Activated CD8-positive, alpha-beta memory T cell treated with anti-CD3 and anti-CD28 coated beads, Interleukin-2, amount 10 ng/mL, durations not matched to agents 7 days and 5 days (primary cell): Measurements from ENCODE around the gene IL17RA. TPM values are rescaled to one million over a fixed set of nuclear protein-coding genes. Genes with fewer than 3 reads are reported as not detected.

Experiments
- ATAC-seq: fragments of 150-1000 bp; cut with Tn5 transposase; one replicate; pipeline ENCODE4 v1.10.0; 2021; ENCODE audit warnings: moderate library complexity
- CTCF ChIA-PET: fragments of 350-600 bp; sonication (Branson Sonifier 250); formaldehyde crosslinking; loops from one replicate; lab custom pipeline; 2021; ENCODE audit warnings: antibody characterized with exemption; lab: Charles Lee
- DNase-seq: peaks from one replicate; pipeline ENCODE4 v3.0.0-alpha.2; 2020
- H3K27ac Mint-ChIP-seq: one replicate; pipeline ENCODE4 v1.8.0; 2021; ENCODE audit warnings: mild to moderate bottlenecking, mixed read lengths
- H3K27me3 Mint-ChIP-seq: one replicate; pipeline ENCODE4 v1.8.0; 2021; ENCODE audit warnings: mixed read lengths
- H3K36me3 Mint-ChIP-seq: one replicate; pipeline ENCODE4 v1.8.0; 2021; ENCODE audit warnings: mild to moderate bottlenecking, mixed read lengths
- H3K4me1 Mint-ChIP-seq: one replicate; pipeline ENCODE4 v1.8.0; 2021; ENCODE audit warnings: mixed read lengths
- H3K4me3 Mint-ChIP-seq: one replicate; pipeline ENCODE4 v1.8.0; 2021; ENCODE audit warnings: mild to moderate bottlenecking, moderate library complexity, mixed read lengths
- H3K9me3 Mint-ChIP-seq: one replicate; pipeline ENCODE4 v1.8.0; 2022; ENCODE audit warnings: low read depth, mixed read lengths
- total RNA-seq, 2 experiments: library from RNA; stranded (reverse); gene quantifications; one replicate each; pipeline ENCODE4 v1.2.3, GENCODE V29; 2021

The IL17RA gene
- total RNA-seq, 2 experiments from 2014 or later = 22.5 to 25.1 TPM

DNA sequence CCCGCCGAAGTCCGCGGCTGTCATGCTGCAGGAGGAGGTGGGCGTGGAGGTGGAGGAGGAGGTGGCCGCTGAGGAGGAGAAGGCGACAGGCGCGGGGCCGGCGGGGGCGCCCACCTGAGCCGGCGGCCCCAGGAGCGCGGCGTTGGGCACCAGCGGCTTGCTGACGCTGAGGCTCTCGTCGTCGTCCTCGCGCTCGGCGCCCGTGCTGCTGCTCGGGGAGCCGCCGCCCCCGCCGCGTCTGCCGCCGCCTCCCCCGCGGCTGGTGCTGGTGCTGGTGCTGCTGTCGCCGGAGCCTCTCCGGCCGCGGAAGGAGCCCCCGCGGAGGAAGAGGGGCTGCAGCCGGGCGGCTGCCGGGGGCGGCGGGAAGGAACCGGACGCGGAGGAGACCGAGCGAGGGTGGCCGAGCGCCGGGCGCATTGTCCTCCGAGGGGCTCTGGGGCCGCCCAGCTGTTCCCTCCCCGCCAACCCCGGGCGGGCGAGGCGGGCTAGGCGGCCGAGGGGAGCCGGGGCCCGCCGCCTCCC is 36.0 kb downstream of the IL17RA start:
- CTCF ChIA-PET = no interaction called here
- Mint-ChIP-seq H3K27ac (no peak overlapping the region), H3K4me1 (peaks cover 39% of the 10 kb centered on the region), H3K27me3 (peaks cover 37% of the 10 kb centered on the region), H3K36me3 (no peaks in the 10 kb centered on the region), H3K4me3 (no peak overlapping the region), H3K9me3 (no peaks in the 10 kb centered on the region)
- DNase-seq = no peak
- ATAC-seq = peak; percentile 10

DNA sequence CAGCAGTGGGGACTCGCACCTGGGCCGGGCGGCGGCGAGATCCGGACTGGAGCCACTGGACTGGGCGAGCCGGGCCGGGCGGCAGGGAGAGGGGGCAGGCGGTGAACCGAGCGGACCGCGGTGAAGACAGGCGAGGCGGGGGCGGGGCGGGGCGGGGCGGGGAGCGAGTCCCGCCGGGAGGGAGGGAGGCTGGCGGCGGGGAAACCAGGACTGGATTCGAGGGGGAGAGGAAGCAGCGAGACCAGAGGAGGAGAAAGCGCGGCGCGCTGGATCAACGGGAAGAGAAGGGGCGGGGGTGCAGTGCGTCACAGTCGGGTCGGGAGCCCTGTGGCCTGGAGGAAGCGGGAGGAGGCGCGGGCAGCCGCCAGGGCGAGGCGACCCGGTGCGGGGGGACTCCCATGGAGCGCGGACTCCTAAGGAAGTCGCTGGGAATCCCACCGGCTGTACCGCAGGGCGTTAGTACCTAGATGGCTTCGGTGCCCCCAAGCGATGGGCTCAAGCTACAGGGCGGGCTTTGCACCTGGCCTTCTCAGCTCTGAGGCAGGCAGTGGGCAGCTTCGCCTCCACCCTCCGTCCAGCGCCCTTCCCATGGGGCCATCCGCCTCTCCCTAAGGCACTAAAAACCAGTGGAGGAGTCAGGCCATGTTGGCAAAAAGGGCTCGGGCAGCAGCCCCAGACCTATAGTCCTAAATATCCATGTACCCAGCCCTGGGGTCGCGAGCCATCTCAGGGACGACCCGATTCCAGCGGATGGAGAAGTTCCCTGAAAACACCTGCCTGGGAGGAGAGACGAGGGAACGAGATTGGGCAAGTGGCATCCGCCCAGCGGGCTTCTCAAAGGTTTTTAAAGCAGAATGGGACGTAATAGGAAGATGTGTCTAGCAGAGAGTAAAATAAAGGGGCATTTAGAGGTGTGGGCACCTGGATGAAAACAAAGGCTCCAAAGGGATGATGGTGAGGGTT is 36.7 kb downstream of the IL17RA start, which contains the start of gene TMEM121B:
TMEM121B (minus strand) TSS at position 128 of the 963 bp plus-strand sequence. CDS start 233 bp downstream, outside the sequence.
- H3K27me3 Mint-ChIP-seq = peaks cover 37% of the 10 kb centered on the region
- no peak for DNase-seq
- no peak for ATAC-seq
- no peaks in the 10 kb centered on the region for H3K36me3 Mint-ChIP-seq
- CTCF ChIA-PET = no interaction called here
- no peak within 1 kb of the TSS for H3K27ac Mint-ChIP-seq
- peak within 1 kb of the TSS; percentile 32 for H3K4me3 Mint-ChIP-seq
- H3K4me1 Mint-ChIP-seq = peaks cover 32% of the 10 kb centered on the region
- no peaks in the 10 kb centered on the region for H3K9me3 Mint-ChIP-seq

GRCh38 chr22:17130199-17130598 is 45.4 kb downstream of the IL17RA start:
- no peak overlapping the region for H3K27ac Mint-ChIP-seq
- H3K4me3 Mint-ChIP-seq = no peak overlapping the region
- peaks cover 2% of the 10 kb centered on the region for H3K27me3 Mint-ChIP-seq
- H3K9me3 Mint-ChIP-seq = no peaks in the 10 kb centered on the region
- DNase-seq (no peak), ATAC-seq (no peak)
- H3K4me1 Mint-ChIP-seq = peaks cover 1% of the 10 kb centered on the region
- H3K36me3 Mint-ChIP-seq = no peaks in the 10 kb centered on the region
- CTCF ChIA-PET = no interaction called here

DNA sequence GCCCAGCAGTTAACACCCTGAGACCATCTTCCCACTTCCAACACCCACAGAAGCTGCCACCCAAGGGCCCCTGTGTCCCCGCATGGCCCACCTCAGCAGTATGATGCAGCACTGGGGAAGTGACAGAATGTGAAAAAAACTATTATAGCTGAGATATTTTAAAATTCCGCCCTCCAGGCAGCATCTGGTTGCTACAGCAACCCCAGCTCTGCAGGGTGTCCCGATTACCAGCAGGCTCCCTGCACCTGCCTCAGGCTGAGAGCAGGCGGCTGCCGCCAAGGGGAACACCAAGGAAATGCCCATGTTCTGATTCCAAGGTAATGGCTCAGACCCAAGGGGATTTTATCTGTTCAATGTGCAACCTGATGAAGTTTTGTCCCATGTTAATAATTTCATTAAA is 46.9 kb downstream of the IL17RA start:
- Mint-ChIP-seq H3K36me3 (no peaks in the 10 kb centered on the region), H3K27ac (no peak overlapping the region), H3K4me3 (no peak overlapping the region), H3K9me3 (no peaks in the 10 kb centered on the region), H3K4me1 (peaks cover 1% of the 10 kb centered on the region), H3K27me3 (peaks cover 2% of the 10 kb centered on the region)
- CTCF ChIA-PET = interaction anchor here (1.0 kb wide), 1 partner anchor 40 kb away, joined by 3 read pairs; no protein-coding TSS in a partner anchor
- ATAC-seq (no peak), DNase-seq (no peak)

DNA sequence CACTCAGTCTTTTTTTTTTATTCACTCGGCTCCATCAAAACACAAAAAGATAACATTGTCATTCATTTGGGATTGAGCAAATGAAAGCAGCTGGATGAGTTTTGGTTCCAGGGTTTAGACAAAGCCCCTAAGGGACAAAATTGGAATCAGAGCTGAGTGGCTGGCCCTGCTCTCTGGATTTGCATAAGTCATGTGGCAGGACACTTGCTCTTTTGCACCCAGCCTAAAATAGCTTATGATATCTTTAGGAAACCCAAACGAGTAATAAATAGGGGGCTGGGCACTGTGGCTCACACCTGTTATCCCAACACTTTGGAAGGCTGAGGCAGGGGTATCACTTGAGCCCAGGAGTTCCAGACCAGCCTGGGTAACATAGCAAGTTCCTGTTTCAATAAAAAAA is 47.3 kb downstream of the IL17RA start:
- no peaks in the 10 kb centered on the region for H3K27me3 Mint-ChIP-seq
- H3K36me3 Mint-ChIP-seq = no peaks in the 10 kb centered on the region
- DNase-seq (no peak), ATAC-seq (no peak)
- CTCF ChIA-PET = interaction anchor here (1.0 kb wide), 1 partner anchor 40 kb away, joined by 3 read pairs; no protein-coding TSS in a partner anchor
- H3K9me3 Mint-ChIP-seq = no peaks in the 10 kb centered on the region
- peaks cover 1% of the 10 kb centered on the region for H3K4me1 Mint-ChIP-seq
- no peak overlapping the region for H3K27ac Mint-ChIP-seq
- no peak overlapping the region for H3K4me3 Mint-ChIP-seq

GRCh38 chr22:17133137-17133536 is 48.3 kb downstream of the IL17RA start:
- Mint-ChIP-seq H3K9me3 (no peaks in the 10 kb centered on the region), H3K36me3 (no peaks in the 10 kb centered on the region), H3K27me3 (no peaks in the 10 kb centered on the region), H3K4me1 (peaks cover 1% of the 10 kb centered on the region), H3K27ac (no peak overlapping the region), H3K4me3 (no peak overlapping the region)
- no peak for DNase-seq
- no peak for ATAC-seq
- CTCF ChIA-PET = no interaction called here

- no peak overlapping the region for H3K27ac Mint-ChIP-seq
Measured at GRCh38 chr22:17135153-17135760, 50.5 kb downstream of the IL17RA start.

DNA sequence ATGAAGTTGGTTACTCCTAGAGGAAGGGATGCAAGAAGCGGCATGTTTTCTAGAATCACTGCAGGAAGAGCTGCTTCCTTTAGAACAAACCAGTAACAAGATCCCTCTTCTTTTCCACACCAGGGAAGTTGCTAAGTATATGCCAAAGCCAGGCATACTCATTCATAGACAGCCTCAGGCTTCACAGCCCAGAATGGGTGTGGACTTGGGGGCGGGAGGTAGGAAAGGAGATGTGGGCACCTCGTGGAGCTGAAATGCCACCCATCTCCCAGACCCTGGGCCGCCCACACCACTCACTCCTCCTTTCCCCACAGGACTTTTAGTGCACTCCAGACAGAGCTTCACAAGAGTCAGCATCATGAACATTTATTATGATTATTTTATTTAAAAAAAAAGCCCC is 52.4 kb downstream of the IL17RA start:
- no peaks in the 10 kb centered on the region for H3K4me1 Mint-ChIP-seq
- no peaks in the 10 kb centered on the region for H3K9me3 Mint-ChIP-seq
- ATAC-seq = no peak
- CTCF ChIA-PET = no interaction called here
- no peak overlapping the region for H3K4me3 Mint-ChIP-seq
- no peaks in the 10 kb centered on the region for H3K27me3 Mint-ChIP-seq
- H3K27ac Mint-ChIP-seq = no peak overlapping the region
- peaks cover 8% of the 10 kb centered on the region for H3K36me3 Mint-ChIP-seq
- no peak for DNase-seq

More at GRCh38 chr22:17135153-17135760, 50.5 kb downstream of the IL17RA start:
- no peak for DNase-seq
- Mint-ChIP-seq H3K36me3 (peaks cover 4% of the 10 kb centered on the region), H3K9me3 (no peaks in the 10 kb centered on the region), H3K27me3 (no peaks in the 10 kb centered on the region), H3K4me1 (peaks cover 1% of the 10 kb centered on the region), H3K4me3 (no peak overlapping the region)
- CTCF ChIA-PET = interaction anchor here (0.6 kb wide), 1 partner anchor 23 kb away, joined by 3 read pairs; no protein-coding TSS in a partner anchor
- no peak for ATAC-seq

- Mint-ChIP-seq H3K27me3 (no peaks in the 10 kb centered on the region), H3K27ac (no peak overlapping the region), H3K36me3 (peaks cover 10% of the 10 kb centered on the region), H3K4me1 (no peaks in the 10 kb centered on the region), H3K9me3 (no peaks in the 10 kb centered on the region), H3K4me3 (no peak overlapping the region)
- CTCF ChIA-PET = no interaction called here
- DNase-seq (no peak), ATAC-seq (no peak)
Measured at GRCh38 chr22:17137861-17138425, 53.1 kb downstream of the IL17RA start.

DNA sequence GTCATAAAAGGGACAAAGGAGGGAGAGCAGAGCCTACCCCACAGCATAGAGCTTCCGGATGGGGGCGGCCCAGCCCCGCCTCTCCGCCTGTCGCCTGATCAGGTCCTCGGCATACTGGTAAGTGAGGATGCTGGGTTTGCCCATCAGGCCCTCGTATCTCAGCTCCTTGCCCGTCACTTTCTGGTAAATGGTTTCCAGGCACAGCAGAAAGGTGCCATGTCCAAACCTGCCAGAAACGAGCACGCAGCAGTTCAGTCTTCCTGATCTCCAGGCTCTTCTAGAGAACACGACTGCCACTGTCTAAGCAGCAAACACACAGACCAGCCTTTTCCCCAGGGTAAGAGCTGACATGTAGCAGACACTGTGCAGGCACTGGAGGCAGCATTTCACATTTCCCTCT is 53.7 kb downstream of the IL17RA start:
- H3K27me3 Mint-ChIP-seq = no peaks in the 10 kb centered on the region
- no peak for ATAC-seq

DNA sequence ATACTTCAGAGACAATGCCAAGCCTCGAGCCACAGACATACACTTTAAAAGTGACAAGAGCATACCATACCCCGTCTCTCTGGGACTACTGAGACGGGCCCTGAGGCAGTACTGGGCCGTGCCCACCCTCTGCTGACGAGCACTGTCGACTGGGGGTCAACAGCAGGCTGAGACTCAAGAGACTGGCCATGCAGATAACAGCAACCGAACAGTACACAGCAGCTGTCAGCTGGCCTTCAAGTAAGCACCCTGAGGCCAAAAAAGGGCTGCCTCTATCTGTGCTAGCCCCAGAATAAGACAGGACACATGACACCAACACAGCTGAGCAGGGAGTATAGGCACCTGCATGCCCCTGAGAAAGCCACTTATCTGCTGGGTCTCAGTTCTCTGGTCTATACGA is 55.2 kb downstream of the IL17RA start:
- no peak for DNase-seq
- Mint-ChIP-seq H3K27me3 (no peaks in the 10 kb centered on the region), H3K4me3 (no peak overlapping the region), H3K27ac (no peak overlapping the region), H3K9me3 (no peaks in the 10 kb centered on the region), H3K4me1 (no peaks in the 10 kb centered on the region), H3K36me3 (peaks cover 13% of the 10 kb centered on the region)
- CTCF ChIA-PET = no interaction called here
- ATAC-seq = no peak

More for the DNA sequence above, 53.7 kb downstream of the IL17RA start:
- DNase-seq = no peak
- Mint-ChIP-seq H3K4me1 (no peaks in the 10 kb centered on the region), H3K36me3 (peaks cover 13% of the 10 kb centered on the region), H3K4me3 (no peak overlapping the region), H3K27ac (no peak overlapping the region), H3K9me3 (no peaks in the 10 kb centered on the region)
- CTCF ChIA-PET = no interaction called here

DNA sequence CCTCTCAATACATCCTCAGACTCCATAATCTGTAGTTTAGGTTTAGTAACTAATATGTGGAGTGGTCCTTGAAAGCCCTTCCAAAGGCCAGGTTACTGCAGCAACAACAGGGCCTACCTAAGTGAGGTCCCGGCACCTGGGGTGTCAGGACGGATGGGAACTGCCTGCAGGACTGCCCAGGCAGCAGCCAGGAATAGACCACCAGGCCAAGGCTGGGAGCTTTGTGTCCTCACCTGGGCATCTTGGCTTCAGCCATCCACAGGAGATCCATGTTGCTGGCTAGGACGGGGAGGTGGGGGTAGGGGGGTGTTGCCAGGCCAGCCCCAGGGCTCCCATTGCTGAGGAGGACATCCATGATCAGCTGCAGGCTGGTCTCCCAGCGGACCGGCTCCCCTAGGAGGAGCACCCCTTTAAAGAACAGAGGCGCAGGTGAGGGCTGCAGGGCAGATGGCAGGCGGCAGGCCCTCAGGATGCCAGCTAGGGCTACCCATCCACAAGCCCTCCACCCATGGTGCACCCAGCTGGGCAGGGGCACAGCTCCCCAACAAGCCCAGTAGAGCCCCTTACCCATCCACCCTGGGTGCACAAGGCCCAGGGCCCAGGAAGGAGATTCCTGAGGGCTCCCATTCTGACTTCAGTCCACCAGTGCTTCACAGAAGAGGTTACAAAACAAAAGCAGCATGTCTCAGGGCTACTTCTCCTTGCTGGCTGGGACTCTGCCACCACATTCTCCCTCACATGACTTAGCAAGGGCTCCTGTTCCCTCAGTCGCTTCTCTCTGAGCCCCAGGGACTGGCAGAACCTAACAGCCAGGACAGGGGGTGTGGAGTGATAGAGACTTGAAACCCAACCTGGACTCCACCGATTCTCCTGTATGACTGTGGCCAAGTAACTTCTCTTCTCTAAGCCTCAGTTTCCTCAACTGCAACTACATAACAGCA is 56.3 kb downstream of the IL17RA start:
- no peak overlapping the region for H3K4me3 Mint-ChIP-seq
- H3K27me3 Mint-ChIP-seq = no peaks in the 10 kb centered on the region
- H3K27ac Mint-ChIP-seq = no peak overlapping the region
- CTCF ChIA-PET = no interaction called here
- H3K36me3 Mint-ChIP-seq = peaks cover 13% of the 10 kb centered on the region
- DNase-seq (no peak), ATAC-seq (no peak)
- no peaks in the 10 kb centered on the region for H3K9me3 Mint-ChIP-seq
- H3K4me1 Mint-ChIP-seq = no peaks in the 10 kb centered on the region
